Activated gamma-delta T cell (primary cell): ENCODE measurements around the gene ZNF660.
"Not testable (repeated sequence)": the region's sequence is repeated elsewhere in the genome, so short reads cannot be mapped to it uniquely, and the experiment has no call there.

ENCODE experiments used
- DNase-seq: peaks from one replicate; lab custom pipeline; 2025; lab: John Stamatoyannopoulos, UW
- total RNA-seq, 2 donors: gene quantifications; one replicate each; lab custom pipeline; 2026; lab: John Stamatoyannopoulos, UW

Gene ZNF660
- 3.0 to 3.6 reads per million in 2 donors for total RNA-seq

DNA sequence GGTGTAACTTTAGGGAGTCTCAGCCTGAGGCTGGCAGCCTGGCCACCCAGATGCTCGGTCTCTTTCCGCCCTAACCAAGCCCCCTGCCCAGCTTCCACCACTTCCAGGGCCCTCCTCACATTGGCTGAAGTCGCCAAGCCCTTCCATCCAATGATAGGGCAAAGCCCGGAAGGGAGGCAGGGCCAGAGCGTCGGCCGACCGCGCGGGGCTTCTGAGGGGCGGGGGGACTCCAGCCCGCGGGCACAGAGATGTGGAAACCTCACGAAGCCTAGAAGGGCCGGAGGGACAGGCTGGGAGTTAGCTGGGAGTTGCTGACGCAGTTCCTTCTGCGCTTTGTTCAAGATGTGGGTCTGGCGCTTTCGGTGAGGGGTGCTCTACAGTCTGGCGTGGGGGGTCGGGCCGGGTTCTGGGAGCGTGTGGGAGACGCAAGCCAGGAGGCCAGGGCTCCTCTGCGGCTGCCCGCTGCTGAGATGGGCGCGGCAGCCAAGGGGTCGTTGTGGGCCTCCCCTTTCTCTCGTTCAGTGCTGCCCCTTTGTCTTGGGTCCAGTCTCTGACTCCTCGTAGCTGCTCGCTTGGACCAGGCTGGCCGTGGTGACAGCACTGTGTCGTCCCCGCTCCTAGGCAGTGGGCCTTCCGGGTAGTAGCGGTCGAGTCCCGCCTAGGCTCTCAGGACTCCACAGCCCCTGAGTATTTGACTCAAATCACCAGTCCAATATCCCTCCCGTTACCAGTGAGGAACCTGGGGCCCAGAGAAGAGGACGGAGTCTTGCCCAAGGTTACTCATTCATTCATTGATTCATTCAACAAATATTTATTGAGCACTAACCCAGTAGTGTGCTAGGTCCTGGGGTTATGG, at the start of gene ZNF660:
Gene ZNF660 (plus strand): TSS at position 319 of the 856 bp plus-strand sequence. CDS start 9,230 bp downstream, outside the sequence.
- DNase-seq: no peak

DNA sequence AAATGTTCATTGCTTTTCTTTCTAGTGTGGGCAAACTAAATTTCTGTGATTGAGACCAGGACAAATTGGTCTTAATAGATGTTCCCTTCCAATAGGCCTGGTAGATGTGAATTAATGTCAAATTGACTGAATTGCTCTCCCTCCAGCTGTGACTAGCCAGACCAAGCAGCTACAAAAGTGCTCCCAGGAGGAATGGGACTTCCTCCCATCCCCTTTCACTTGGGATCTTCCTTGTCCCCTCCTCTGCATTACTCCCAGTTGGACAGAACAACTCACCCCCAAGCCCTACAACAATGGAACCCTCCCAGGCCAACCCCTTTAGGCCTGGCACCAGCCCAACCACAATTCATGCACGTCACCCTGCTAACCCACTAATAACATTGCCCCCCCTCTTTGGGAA, 49.4 kb upstream of the ZNF660 start:
- no peak for DNase-seq

DNA sequence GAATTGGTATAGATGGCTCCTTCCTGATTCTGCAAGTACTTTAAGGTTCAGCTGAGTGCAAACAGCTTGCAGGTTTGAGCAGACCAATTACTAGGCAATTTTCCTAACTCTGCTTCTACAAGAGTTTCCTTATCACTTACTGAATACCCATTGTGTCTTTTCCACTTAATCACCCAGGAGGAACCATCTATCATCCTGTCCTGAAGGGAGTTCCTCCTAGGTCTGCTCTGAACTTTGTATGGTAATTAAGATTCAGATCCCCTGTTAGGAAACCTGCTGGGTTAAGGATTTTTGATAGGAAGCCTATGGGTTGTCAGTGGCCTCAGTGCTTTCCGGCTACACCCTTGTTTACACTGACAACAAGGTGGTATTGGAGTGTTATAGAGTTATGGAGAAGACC, 40.0 kb upstream of the ZNF660 start:
- not testable (repeated sequence) for DNase-seq

DNA sequence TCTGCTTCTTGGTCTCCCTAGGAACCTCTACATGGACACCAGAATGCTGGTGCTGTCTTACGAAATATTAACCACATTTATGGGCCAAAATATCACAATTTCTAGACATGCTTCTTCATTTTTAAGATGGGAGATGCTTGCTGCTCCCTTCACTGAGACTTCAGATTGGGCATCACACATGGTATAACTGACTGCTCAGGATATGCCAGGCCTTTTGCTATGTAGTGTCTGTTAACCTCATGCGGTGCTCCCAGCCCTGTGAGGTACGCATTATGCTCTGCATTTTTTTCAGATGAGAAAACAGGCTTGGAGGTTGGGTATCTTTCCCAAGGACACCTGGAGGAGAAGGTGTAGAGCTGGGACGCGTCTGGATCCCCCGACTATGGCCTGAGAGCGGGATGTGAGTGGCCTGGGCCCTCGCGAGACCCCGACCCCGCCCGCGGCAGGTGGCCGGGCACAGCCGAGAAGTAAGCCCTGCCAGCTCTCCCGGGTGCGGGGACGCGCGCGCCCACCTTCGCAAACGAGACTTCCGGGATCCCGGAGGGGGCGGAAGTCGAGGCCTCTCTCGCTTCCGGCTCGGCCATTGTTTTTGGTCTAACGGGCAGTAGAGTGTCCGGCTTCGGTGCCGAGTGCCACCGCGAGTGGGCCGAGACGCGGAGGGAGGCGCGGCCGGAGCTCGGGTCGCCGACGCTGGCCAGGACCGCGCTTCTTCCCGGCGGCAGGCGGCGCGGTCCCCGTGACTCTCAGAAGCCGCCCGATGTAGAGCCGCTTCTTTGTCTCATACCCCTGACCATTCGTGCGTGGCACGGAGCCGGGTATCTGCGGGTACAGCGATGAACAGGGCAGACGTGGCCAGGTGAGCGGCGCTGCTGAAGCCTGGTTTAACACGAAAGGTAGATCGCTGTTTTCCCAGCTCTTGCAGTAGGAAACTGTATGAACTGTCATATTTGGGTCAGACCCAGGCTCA, 29.9 kb upstream of the ZNF660 start, which contains the start of gene ZKSCAN7:
Gene ZKSCAN7 (plus strand): TSS at position 568 of the 967 bp plus-strand sequence. CDS start 1,855 bp downstream, outside the sequence.
- DNase-seq: peak; percentile 20

DNA sequence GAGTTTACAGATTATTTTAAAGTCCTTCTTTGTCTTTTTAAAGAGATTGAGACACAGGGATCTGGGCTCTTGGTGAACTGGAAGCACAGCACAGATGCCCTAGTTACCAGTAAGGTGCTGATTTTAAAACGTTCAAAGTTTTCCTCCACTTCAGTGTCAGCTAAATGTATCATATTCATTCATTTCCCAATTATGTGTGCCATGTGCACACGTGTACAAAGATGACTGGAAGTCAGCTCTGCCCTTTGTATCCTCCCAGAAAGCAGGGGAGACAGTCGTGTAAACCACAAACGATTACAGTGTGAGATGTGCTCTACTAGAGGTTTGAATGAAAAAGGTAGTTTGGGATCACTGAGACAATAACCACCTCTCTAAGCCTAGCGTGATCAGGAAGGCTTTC, 29.0 kb upstream of the ZNF660 start:
- no peak for DNase-seq

DNA sequence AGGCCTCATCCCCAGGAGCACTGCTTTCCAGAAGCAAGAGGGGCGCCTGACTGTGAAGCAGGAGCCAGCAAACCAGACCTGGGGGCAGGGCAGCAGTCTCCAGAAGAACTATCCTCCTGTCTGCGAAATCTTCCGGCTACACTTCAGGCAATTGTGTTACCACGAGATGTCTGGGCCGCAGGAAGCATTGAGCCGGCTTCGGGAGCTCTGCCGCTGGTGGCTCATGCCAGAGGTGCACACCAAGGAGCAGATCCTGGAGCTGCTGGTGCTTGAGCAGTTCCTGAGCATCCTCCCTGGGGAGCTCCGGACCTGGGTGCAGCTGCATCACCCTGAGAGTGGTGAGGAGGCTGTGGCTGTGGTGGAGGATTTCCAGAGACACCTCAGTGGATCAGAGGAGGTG, 27.7 kb upstream of the ZNF660 start:
- no peak for DNase-seq

DNA sequence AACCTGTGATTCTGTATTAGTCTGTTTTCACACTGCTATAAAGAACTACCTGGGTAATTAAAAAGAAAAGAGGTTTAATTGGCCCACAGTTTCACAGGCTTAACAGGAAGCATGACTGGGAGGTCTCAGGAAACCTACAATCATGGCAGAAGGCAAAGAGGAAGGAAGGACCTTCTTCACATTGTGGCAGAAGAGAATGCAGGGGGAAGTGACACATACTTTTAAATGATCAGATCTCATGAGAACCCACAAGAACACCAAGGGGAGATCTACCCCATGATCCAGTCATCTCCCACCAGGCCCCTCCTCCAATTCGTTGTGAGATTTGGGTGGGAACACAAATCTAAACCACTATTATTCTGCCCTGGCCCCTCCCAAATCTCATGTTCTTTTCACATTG, 23.7 kb upstream of the ZNF660 start:
- DNase-seq: no peak

DNA sequence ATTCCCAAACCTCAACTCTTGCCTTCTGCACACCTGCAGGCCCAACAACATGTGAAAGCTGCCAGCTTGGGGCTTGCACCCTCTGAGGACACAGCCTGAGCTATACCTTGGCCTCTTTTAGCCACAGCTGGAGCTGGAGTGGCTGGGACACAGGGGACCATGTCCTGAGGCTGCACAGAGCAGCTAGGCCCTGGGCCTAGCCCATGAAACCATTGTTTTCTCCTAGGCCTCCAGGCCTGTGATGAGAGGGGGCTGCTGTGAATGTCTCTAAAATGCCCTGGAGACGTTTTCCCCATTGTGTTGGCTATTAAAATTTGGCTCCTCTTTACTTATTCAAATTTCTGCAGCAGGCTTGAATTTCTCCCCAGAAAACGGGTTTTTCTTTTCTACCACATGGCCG, 22.6 kb upstream of the ZNF660 start:
- DNase-seq: no peak

DNA sequence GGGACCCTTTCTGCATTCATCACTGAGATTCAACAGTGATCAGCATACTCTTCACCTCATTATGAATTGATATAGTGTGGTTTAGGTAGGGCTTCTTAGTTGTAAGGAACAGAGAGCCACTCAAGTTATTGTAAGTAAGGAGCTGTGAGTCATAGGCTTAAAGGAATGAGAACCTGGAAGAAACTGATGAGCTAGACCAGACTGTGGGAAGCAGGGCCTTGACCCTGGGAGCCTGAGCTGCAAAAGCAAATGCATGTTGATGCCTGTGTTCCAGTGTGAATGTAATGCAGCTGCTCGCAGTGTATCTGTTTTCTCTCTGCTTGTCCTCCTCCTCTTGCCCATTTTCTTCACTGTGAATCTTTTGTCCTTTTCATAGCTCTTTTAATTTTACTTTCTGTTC, 16.2 kb upstream of the ZNF660 start:
- DNase-seq: no peak

DNA sequence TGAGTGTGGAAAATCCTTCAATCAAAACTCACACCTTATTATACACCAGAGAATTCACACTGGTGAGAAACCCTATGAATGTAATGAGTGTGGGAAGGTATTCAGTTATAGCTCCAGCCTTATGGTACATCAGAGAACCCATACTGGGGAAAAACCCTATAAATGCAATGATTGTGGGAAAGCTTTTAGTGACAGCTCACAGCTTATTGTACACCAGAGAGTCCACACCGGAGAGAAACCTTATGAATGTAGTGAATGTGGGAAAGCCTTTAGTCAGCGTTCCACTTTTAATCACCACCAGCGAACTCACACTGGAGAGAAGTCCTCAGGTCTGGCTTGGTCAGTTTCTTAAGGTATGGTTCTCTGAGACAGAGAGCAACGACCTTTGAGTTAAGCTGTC, 13.7 kb upstream of the ZNF660 start:
- no peak for DNase-seq

DNA sequence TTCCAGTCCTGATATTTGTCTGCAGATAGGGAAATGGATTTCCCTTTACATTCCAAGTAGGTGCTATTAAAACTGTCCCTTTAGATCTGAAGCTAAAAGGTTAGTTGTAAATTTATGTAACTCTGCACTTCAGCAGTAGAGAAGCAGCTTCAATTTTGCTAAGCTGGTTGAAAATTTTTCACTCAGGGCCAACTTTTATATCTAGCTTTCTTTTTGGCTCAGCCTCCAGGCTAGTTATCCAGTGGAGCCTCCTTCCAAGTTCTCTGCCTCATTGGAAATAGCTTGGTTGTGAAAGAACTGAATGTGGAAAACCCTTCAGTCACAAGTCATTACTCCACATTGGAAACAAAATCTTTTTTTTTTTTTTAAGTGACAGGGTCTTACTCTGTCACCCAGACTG, 8.2 kb upstream of the ZNF660 start:
- no peak for DNase-seq

DNA sequence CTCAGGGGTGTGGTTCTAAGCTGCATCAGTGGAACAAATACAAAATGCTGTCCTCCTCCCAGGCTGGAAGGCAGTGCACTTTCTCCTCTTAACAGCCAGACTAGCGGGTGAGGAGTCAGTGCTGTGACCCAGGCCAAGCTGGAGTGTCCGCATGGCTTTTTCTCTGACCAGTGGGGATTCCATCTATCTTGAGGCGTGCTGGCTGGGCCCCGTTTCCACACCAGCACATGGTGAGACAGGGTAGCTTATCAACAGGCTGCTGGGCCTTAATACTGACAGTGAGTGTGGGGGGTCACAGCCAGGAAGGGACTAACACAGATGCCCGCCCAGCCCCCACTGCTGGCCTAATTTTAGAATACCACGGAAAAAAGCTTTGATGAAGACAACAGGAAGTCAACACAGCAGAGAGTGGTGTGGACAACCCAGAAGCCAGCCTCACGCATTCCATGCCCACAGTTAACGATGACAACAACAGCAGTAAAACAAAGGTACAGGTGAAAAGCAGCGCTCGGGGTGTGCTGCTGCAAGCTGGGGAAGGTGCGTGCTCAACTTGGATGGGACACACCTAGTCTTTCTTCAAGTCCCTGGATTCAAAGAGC, 7.3 kb upstream of the ZNF660 start:
- not testable (repeated sequence) for DNase-seq

DNA sequence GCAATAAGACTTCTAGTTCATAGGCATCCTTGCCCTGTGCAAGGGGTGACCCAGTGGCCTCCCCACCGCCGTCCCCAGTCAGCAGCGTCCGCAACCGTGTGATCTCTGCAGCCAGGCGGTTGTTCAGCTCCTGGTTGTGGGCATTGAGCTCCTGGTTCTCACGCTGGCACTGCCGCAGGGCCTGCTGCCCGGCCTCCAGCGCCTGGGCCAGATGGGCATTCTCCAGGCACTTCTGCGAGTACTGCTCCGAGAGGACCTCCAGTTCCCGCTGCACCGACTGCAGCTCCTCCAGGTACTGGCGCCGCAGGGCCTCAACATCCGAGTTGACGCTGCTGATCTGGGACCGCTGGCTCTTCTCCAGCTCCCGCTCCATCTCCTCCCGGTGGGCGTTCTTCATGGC, 6.4 kb upstream of the ZNF660 start:
- not testable (repeated sequence) for DNase-seq

DNA sequence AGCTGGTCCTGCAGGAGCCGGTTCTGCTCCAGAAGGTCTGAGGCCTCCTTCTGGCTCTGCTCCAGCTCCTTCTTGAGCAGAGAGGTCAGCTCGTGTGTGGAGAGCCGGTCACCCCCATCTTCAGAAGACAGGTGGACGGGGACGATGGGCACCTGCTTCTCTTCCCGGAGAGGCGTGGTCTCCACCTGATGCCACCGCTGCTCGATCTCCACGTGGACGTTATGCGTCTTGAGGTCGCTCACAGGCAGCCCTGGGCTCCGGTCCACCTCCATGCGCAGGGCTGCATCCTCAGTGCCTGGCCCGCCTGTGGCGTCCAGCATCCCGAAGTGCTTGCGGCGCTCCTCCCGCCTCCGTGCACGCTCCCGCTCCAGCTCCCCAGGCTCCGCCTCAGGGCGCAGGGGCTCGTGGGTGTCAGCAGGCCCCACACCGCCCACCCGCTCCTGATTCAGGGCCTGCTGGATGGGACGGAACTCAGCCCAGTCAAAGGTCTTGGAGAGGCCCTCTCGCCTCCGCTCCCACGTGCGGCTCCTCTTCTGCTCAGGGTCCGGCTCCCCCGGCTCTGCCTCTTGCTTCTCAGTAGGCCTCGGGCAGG, 5.7 kb upstream of the ZNF660 start:
- not testable (repeated sequence) for DNase-seq

DNA sequence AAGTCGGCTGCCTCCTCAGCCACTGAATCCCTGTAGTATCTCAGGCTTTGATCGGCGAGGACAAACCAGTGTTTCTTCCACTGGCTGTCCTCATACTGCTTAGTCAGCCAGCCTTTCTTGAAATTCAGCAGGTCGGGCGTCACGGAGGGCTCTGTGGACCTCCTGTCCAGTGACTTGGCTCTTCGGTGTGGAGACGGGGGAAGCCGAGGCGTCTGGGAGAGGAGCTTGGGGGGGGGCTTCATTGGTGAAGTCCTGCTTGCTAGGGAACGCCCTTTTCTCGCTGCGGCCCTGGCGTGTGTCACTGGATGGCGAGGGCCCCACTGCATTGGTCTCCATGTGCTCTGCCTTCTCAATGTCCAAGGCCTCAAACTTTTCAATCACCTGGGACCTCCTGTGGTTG, 5.0 kb upstream of the ZNF660 start:
- not testable (repeated sequence) for DNase-seq

DNA sequence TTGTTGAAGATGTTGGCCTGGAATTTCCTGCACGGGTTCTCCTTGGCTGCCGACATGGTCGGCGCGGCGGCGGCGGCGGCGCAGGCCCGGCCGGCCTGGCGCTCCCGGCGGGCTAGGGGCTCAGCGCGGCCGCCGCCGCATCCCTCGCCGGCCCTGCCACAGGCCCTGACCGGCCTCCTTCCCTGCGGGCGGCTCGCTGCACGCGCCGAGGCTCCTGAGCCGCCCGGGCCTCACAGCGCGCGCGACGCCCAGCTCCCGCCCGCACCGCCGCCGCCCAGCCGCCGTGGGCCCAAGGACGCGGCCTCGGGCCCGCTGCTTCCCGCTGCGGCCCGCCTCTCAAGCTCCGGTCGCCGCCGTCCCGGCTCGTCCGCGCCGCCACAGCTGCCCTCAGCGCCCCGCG, 3.8 kb upstream of the ZNF660 start:
- DNase-seq: not testable (repeated sequence)

DNA sequence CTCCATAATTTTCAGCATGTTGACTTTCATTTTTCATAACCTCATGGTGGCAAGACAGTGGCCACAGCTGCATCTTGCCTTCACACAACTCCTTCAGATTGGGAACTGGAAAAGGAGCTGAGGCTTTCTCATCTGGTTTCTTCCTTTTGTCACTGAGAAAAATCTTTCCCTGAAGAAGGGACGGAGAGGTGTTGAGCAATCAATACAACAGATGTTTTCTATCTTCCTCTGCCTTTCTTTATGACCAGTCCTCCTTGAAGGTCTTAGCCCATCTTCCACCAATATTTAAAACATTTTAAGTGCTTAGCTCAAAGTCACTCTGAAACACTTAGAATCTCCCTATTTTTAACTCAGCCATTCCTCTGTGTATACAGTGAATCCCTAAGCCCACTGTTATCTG, 11.9 kb downstream of the ZNF660 start:
- DNase-seq: no peak

DNA sequence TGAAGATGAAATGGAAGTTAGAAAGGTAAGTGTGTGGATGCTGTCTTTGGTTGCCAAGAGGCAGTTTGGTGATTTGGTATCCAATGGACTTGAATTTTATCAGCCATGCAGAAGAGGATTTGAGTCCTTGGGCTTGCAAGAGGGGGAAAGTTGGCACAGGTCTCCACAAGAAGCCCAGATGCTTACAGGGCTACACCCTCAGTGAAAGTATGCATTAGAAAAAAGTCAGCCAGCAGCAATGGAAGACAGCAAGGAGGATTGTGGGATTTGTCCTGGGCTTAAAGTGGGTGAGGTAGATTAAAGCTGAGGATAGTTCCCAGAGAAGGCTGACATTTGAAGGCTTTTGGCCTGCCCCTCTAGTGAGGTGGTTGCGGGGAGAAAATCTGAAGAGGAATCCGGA, 17.0 kb downstream of the ZNF660 start:
- no peak for DNase-seq

DNA sequence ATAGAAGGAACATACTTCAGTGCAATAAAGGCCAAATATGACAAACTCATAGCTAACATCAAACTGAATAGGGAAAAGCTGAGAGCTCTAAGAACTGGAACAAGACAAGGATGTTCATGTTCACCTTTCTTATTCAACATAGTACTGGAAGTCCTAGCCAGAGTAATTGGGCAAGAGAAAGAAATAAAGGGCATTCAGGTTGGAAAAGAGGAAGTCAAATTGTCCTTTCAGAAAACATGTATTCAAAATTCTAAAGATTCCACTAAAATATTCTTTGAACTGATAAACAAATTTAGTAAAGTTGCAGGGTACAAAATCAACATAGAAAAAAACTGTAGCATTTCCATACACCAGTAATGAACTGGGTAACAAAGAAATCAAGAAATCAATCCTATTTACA, 27.9 kb downstream of the ZNF660 start:
- no peak for DNase-seq

DNA sequence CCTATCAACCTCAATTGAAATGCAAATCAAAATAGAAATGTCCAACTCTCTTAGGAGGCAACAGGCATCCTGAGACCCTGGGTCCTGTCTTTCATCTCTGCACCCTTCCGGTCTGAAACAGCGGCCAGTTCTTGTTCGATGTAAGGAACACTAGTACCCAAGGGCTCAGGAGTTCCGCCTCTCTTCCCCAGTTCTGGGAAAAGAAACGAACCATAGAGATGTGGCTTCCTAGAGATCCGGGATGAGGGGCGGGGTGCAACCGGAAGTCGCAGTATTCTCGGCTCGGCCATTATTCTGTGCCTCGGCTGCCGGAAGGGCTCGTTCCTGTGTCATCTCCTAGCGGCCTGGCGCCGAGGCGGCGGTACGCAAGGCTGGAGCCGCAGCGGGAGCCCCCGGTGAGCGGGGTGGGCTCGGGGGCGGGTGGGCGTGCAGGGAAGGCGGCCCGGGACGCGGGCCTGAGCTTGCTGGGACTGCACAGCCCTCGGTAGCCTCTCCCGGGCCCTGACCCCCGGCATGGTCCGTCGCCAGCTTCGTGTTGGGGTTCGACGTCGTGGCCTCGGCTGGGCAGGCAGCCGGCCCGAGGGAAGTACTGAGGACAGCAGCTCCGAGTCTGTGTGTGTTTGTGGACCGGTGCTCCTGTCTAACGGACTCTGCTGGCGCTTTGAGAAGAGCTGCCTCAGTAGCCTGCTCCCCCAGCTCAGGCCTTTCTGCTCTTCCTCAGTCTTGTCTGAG, 40.2 kb downstream of the ZNF660 start, which contains the start of gene ZNF197:
Gene ZNF197 (plus strand): TSS at position 288 of the 732 bp plus-strand sequence. CDS start 4,119 bp downstream, outside the sequence.
- peak; percentile 20 for DNase-seq

DNA sequence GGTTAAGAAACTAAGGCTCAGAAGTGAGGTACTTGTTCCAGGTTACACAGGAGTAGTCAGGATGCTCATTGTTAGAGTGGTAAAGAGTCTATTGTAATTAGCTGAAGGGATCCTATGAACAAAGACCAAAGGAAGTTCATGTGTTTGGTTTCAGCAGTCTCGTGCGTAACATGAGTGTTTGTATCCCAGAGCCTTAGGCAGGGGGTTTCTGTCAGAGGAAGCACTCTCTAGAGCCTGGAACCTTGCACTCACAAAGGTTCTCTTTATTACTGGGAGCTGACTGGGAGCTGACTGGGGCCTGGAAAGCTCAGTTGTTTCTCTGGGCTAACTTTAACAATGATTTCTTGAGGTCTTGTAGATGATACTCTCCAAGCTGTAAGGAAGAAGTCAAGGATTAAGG, 44.0 kb downstream of the ZNF660 start:
- DNase-seq: no peak
